Astrocyte of the cerebellum (primary cell): ENCODE measurements around the gene MAPKAP1.

Experiments used
- DNase-seq: peaks from one replicate; pipeline ENCODE4 v3.0.0-alpha.2; 2011; ENCODE audit warnings: low read depth
- H3K4me3 ChIP-seq: 2 replicates; pipeline ENCODE4 v1.5.1; 2011; ENCODE audit warnings: mild to moderate bottlenecking, low read depth, low read length, moderate library complexity
- in situ Hi-C: cut with HindIII; loops from 2 replicates; pipeline ENCODE4 v1.10.0; 2017; ENCODE audit warnings: low sequenced_read_pairs
- TF ChIP-seq, protein P1 (sequence below): IDR thresholded peaks from 2 replicates; pipeline ENCODE4 v1.5.1; 2012; ENCODE audit warnings: low read length, low read depth, moderate library complexity, mild to moderate bottlenecking; ENCODE audit errors: missing control alignments

The MAPKAP1 gene

DNA sequence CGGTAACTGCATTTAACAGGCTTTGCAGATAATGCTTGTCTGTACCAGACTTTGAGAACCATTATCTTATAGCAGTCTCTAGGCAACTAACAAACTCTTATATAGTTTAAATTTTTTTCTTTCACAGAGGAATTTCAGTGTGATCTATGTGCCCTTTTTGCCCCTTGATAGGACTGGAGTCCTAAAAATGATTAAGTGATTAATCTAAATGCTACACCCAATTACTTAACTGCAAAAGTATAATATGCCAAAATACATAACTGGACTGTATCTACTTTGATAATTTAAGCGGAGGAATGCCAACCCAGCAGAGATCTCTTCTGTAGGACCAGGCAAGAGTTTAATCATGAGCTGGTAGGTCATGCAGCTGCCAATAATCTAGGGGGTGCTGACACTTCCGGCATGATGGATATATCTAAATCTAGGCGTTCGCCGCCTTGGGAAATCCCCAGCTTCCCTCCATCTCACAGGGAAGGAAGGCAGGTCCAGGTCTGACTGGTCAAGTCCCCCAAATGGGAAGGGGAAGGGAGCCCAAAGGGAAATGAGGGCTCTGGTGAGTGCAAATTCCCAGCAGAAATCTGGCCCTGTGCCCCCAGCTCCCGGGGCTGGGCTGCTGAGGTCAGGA, 239.8 kb downstream of the MAPKAP1 start:
- DNase-seq: no peak
- in situ Hi-C loops: no loop called here
- TF ChIP-seq, protein P1, sequence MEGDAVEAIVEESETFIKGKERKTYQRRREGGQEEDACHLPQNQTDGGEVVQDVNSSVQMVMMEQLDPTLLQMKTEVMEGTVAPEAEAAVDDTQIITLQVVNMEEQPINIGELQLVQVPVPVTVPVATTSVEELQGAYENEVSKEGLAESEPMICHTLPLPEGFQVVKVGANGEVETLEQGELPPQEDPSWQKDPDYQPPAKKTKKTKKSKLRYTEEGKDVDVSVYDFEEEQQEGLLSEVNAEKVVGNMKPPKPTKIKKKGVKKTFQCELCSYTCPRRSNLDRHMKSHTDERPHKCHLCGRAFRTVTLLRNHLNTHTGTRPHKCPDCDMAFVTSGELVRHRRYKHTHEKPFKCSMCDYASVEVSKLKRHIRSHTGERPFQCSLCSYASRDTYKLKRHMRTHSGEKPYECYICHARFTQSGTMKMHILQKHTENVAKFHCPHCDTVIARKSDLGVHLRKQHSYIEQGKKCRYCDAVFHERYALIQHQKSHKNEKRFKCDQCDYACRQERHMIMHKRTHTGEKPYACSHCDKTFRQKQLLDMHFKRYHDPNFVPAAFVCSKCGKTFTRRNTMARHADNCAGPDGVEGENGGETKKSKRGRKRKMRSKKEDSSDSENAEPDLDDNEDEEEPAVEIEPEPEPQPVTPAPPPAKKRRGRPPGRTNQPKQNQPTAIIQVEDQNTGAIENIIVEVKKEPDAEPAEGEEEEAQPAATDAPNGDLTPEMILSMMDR: no peak

DNA sequence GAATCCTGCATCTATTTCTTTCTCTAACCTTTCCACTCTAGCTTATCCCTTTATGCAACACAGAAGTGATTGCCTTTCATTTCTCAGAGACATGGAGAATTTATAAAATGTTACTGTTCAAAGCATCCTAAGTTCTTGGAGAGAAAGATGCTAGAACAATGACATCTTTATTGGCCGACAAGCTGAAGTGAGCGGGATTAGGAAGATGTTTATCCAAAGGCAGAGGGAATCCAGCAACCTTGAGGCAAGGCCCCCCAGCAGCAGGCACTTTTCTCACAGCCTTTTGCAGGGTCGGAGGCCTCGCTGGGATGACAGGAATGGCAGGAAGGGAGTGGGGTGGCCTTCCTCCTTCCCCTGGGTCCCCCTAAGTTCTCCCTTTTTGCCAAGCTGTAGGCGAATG, 240.6 kb downstream of the MAPKAP1 start:
- H3K4me3 ChIP-seq: no peak overlapping the region
- DNase-seq: no peak
- TF ChIP-seq, protein P1: no peak
- in situ Hi-C loops: no loop called here

More for the DNA sequence above, 239.8 kb downstream of the MAPKAP1 start:
- no peak overlapping the region for H3K4me3 ChIP-seq

DNA sequence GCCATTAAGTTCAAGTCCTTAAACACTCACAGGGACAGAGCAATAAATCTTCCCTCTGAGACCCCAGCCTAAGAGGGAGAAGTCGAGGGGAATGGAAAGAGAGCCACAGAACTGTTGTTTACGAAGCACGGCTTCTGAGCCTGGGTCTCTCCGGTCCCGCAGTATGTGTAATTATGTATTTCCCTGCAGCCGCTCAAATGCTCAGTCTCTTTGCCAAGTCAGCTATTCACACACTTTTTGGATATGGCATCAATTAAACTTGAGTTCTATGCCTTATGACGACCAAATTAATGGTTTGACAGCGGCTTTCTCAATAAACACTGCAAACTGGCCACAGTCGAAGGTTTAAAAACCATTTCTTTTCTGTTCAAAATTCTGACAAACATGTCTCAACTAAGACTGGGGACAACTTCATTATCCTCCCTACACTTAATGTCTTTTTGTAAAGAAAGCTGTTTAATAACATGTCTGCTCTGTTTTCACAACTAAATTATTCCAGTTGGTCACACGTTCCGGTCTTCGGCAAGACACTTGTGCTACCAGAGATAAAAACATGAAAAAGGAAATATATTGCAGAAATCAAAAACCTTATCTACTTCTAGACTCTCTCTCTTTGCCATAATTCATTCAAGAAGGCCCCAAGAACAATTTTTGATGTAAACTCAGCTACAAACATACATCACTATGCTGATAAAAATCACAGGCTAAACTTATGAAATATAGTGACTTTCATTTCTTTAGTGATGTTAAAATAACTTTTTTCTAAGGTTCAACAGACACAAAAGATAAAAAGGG, 242.2 kb downstream of the MAPKAP1 start:
- H3K4me3 ChIP-seq: no peak overlapping the region
- TF ChIP-seq, protein P1: no peak
- no peak for DNase-seq
- in situ Hi-C loops: no loop called here

DNA sequence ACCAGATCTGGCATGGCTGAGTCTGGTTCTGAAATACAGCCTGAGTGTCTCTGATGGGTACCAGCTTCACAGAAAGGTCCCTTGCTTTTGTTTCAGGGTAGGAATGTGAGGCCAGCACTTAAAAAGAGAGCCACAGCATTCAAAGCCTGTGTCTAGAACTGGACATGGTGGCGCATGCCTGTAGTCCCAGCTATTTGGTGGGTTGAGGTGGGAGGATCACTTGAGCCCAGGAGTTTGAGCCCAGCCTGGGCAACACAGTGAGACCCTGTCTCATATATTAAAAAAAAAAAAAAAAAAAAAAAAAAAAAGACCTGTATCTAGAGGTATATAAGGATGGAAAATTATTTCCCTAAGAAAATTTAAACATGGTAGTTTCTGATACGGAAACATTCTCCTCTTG, 243.1 kb downstream of the MAPKAP1 start:
- no peak for DNase-seq
- H3K4me3 ChIP-seq: no peak overlapping the region
- TF ChIP-seq, protein P1: no peak
- in situ Hi-C loops: no loop called here

DNA sequence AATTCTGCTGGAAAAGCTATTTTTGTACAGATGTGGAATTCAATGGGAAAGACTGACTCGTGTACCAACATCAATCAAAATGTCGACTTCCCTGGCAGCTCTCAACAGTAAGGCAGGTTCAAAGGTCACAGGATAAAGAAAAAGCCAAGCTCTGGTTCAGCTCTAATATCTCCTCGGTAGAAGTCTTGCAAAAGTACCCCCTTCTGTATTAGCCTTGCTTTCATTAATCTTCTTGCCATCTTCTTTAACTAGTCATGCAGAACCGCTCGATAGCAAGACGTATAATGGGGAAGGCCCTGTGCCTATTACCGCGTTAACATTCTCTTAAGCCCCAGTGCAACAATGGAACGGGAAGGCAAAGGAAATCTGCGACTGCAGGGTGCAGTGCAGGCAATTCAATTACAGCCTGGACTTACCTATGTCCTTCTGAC, 244.1 kb downstream of the MAPKAP1 start:
- in situ Hi-C loops: no loop called here
- no peak overlapping the region for H3K4me3 ChIP-seq
- no peak for DNase-seq
- TF ChIP-seq, protein P1: no peak

DNA sequence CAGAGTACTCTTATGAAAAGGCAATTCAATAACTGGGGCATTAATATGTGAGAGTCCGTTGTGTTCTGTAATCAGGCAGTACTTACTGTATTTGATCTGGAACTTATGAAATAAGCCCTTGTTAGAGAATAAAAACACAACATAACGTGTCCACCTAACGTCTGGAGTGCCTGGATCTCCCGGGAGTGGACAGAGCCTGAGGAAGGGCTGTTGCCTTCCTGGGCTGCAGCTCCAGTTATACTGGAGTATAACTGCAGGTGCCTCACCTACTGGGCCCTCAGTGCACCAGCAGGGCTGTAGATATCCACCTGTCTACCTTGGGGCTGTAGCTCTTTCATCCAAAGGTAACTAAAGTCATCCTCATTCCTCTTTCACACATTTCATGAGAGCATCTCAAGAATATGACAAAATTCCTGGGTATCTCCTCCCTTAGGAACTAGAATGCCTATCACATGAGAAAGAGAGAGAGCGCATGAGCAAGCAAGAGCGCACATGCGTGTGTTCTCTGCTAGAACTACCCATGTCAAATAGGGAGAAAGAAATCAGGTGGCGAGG, 245.3 kb downstream of the MAPKAP1 start:
- no peak overlapping the region for H3K4me3 ChIP-seq
- DNase-seq: no peak
- in situ Hi-C loops: no loop called here
- TF ChIP-seq, protein P1: no peak
